OCI-LY1 (cell line): ENCODE results near the gene RPL13.

Experiments
- H2AFZ ChIP-seq: fragments of 200-600 bp; sonication (generic), shearing (Covaris generic); 2 replicates; pipeline ENCODE4 v1.6.0; 2014; ENCODE audit warnings: antibody characterized with exemption, mild to moderate bottlenecking, low read length
- H3F3A ChIP-seq: fragments of 200-600 bp; sonication (generic), shearing (Covaris generic); 2 replicates; pipeline ENCODE4 v1.6.0; 2014; ENCODE audit warnings: mild to moderate bottlenecking, antibody characterized with exemption, low read length, moderate library complexity; ENCODE audit not compliant: insufficient read depth
- H3K27ac ChIP-seq: fragments of 200-600 bp; sonication (generic); 2 replicates; pipeline ENCODE4 v1.5.1; 2014; ENCODE audit warnings: low read length, mixed run types, mild to moderate bottlenecking, low read depth; ENCODE audit not compliant: poor library complexity, severe bottlenecking
- H3K27me3 ChIP-seq: fragments of 200-600 bp; sonication (generic); 2 replicates; pipeline ENCODE4 v1.6.0; 2014; ENCODE audit warnings: antibody characterized with exemption, mild to moderate bottlenecking, low read length, moderate library complexity; ENCODE audit not compliant: insufficient read depth
- H3K36me3 ChIP-seq: fragments of 200-600 bp; sonication (generic); 2 replicates; pipeline ENCODE4 v1.6.1; 2014; ENCODE audit warnings: mild to moderate bottlenecking, antibody characterized with exemption, low read length, moderate library complexity, mixed read lengths; ENCODE audit not compliant: insufficient read depth
- H3K4me1 ChIP-seq: fragments of 200-600 bp; sonication (generic); 2 replicates; pipeline ENCODE4 v1.5.1; 2014; ENCODE audit warnings: mild to moderate bottlenecking, low read length, moderate library complexity; ENCODE audit not compliant: insufficient read depth, severe bottlenecking
- H3K4me2 ChIP-seq: fragments of 200-600 bp; sonication (generic), shearing (Covaris generic); 2 replicates; pipeline ENCODE4 v1.6.1; 2014; ENCODE audit warnings: low read length
- H3K4me3 ChIP-seq: fragments of 200-600 bp; sonication (generic); 2 replicates; pipeline ENCODE4 v1.5.1; 2014; ENCODE audit warnings: low read length, low read depth, mild to moderate bottlenecking, mixed read lengths; ENCODE audit not compliant: poor library complexity, severe bottlenecking
- H3K79me2 ChIP-seq: fragments of 200-600 bp; shearing (Covaris generic); 2 replicates; pipeline ENCODE4 v1.6.1; 2016; ENCODE audit warnings: mixed run types, low read length, mixed read lengths; ENCODE audit not compliant: insufficient read depth
- H3K9ac ChIP-seq: fragments of 200-600 bp; sonication (generic), shearing (Covaris generic); 2 replicates; pipeline ENCODE4 v1.6.1; 2014; ENCODE audit warnings: mild to moderate bottlenecking, low read length, mixed read lengths
- H3K9me2 ChIP-seq: fragments of 200-600 bp; sonication (generic), shearing (Covaris generic); 2 replicates; pipeline ENCODE4 v1.6.1; 2014; ENCODE audit warnings: low read depth, mild to moderate bottlenecking, low read length, mixed read lengths
- H3K9me3 ChIP-seq: fragments of 200-600 bp; shearing (Covaris generic); 2 replicates; pipeline ENCODE4 v1.6.1; 2014; ENCODE audit warnings: low read length, mixed read lengths
- H4K20me1 ChIP-seq: fragments of 200-600 bp; sonication (generic), shearing (Covaris generic); 2 replicates; pipeline ENCODE4 v1.6.0; 2016; ENCODE audit warnings: mild to moderate bottlenecking, low read length; ENCODE audit not compliant: insufficient read depth
- CTCF ChIP-seq: fragments of 200-600 bp; sonication (generic), shearing (Covaris generic); IDR thresholded peaks from 2 replicates; pipeline ENCODE4 v1.5.1; 2017; ENCODE audit warnings: mild to moderate bottlenecking, antibody characterized with exemption, low read length, moderate library complexity, mixed read lengths
- EZH2 ChIP-seq: fragments of 200-600 bp; sonication (generic), shearing (Covaris generic); IDR thresholded peaks from 2 replicates; pipeline ENCODE4 v1.8.0; 2017; ENCODE audit warnings: borderline replicate concordance, mixed run types, mild to moderate bottlenecking, antibody characterized with exemption, low read length, moderate library complexity, mixed read lengths

The RPL13 gene

GRCh38 chr16:89523680-89524344, 36.7 kb upstream of the RPL13 start:
- TF ChIP-seq EZH2, result no peak
- TF ChIP-seq CTCF, result no peak
- Histone ChIP-seq H3K79me2 (no peaks in the 10 kb centered on the region), H3K9me3 (no peaks in the 10 kb centered on the region), H3K9me2 (no peaks in the 10 kb centered on the region), H3K27ac (no peak overlapping the region), H3K36me3 (peaks cover 86% of the 10 kb centered on the region), H3K9ac (no peak overlapping the region), H3K4me1 (peaks cover 15% of the 10 kb centered on the region), H2AFZ (no peak overlapping the region), H3K4me2 (no peak overlapping the region), H4K20me1 (no peaks in the 10 kb centered on the region), H3K27me3 (no peaks in the 10 kb centered on the region), H3K4me3 (no peak overlapping the region), H3F3A (no peaks in the 10 kb centered on the region)

- Histone ChIP-seq H3K79me2 (no peaks in the 10 kb centered on the region), H3K4me1 (peaks cover 15% of the 10 kb centered on the region), H4K20me1 (no peaks in the 10 kb centered on the region), H3K27me3 (no peaks in the 10 kb centered on the region), H3K4me3 (no peak overlapping the region), H3K27ac (peak overlapping the region; percentile 76), H3K4me2 (peak overlapping the region; percentile 6; the same call in 1 of the 2 replicates), H3K9me3 (no peaks in the 10 kb centered on the region), H3K9ac (no peak overlapping the region), H3K9me2 (no peaks in the 10 kb centered on the region), H3F3A (no peaks in the 10 kb centered on the region), H2AFZ (no peak overlapping the region), H3K36me3 (peaks cover 85% of the 10 kb centered on the region)
- TF ChIP-seq EZH2 (no peak), CTCF (peak; percentile 65)
These were observed 35.2 kb upstream of the RPL13 start for GRCh38 chr16:89525146-89525913.

- no peaks in the 10 kb centered on the region for H3K9me2 ChIP-seq
- no peak overlapping the region for H3K4me3 ChIP-seq
- peaks cover 85% of the 10 kb centered on the region for H3K36me3 ChIP-seq
- no peak overlapping the region for H2AFZ ChIP-seq
- no peak overlapping the region for H3K4me2 ChIP-seq
- no peaks in the 10 kb centered on the region for H3K27me3 ChIP-seq
- H3K9ac ChIP-seq, result no peak overlapping the region
- no peaks in the 10 kb centered on the region for H3F3A ChIP-seq
- TF ChIP-seq EZH2, result no peak
- H3K9me3 ChIP-seq, result no peaks in the 10 kb centered on the region
- H3K79me2 ChIP-seq, result no peaks in the 10 kb centered on the region
- H4K20me1 ChIP-seq, result no peaks in the 10 kb centered on the region
- peaks cover 24% of the 10 kb centered on the region for H3K4me1 ChIP-seq
- H3K27ac ChIP-seq, result no peak overlapping the region
These were observed 31.4 kb upstream of the RPL13 start for GRCh38 chr16:89529097-89529496.
